WTC11 (cell line): ENCODE data around the gene EIF2S1.

ENCODE experiments used
- AFF4 ChIP-seq: sonication (generic); formaldehyde crosslinking; IDR thresholded peaks from 2 replicates; pipeline ENCODE4 v1.8.1; 2023; ENCODE audit warnings: mild to moderate bottlenecking, missing genetic modification reagents, borderline replicate concordance
- ATF3 ChIP-seq: sonication (generic); formaldehyde crosslinking; conservative IDR thresholded peaks from 2 replicates; pipeline ENCODE4 v1.8.1; 2022; ENCODE audit warnings: mild to moderate bottlenecking, missing genetic modification reagents
- CREM ChIP-seq: sonication (generic); formaldehyde crosslinking; IDR thresholded peaks from 2 replicates; pipeline ENCODE4 v1.8.1; 2022; ENCODE audit warnings: mild to moderate bottlenecking, missing genetic modification reagents, moderate library complexity
- CTCF ChIP-seq: fragments of 200-600 bp; IDR thresholded peaks from 2 replicates; pipeline ENCODE4 v1.8.0; 2022; ENCODE audit warnings: antibody characterized with exemption
- FOXJ3 ChIP-seq: sonication (generic); formaldehyde crosslinking; IDR thresholded peaks from 2 replicates; pipeline ENCODE4 v1.9.0; 2021; ENCODE audit warnings: missing genetic modification reagents, mild to moderate bottlenecking, borderline replicate concordance
- GRHL2 ChIP-seq: fragments of 250-450 bp; sonication (Bioruptor Pico); IDR thresholded peaks from 2 replicates; pipeline ENCODE4 v1.8.0; 2022; ENCODE audit warnings: mild to moderate bottlenecking, moderate library complexity; ENCODE audit not compliant: insufficient replicate concordance, severe bottlenecking
- PREB ChIP-seq: sonication (generic); formaldehyde crosslinking; IDR thresholded peaks from 2 replicates; pipeline ENCODE4 v1.8.1; 2022; ENCODE audit warnings: mild to moderate bottlenecking, missing genetic modification reagents, moderate library complexity, borderline replicate concordance
- SP1 ChIP-seq: sonication (generic); formaldehyde crosslinking; conservative IDR thresholded peaks from 2 replicates; pipeline ENCODE4 v1.8.1; 2022; ENCODE audit warnings: missing genetic modification reagents
- ZNF121 ChIP-seq: sonication (generic); formaldehyde crosslinking; IDR thresholded peaks from 2 replicates; pipeline ENCODE4 v1.8.0; 2023; ENCODE audit warnings: missing genetic modification reagents

- no peak for TF ChIP-seq GRHL2 (CRISPR knock-in tag)
- TF ChIP-seq ZNF121 (CRISPR knock-in tag), result no peak
- TF ChIP-seq CTCF, result no peak
- no peak for TF ChIP-seq CREM (CRISPR knock-in tag)
- TF ChIP-seq SP1 (CRISPR knock-in tag), result no peak
- no peak for TF ChIP-seq PREB
- TF ChIP-seq ATF3 (CRISPR knock-in tag), result no peak
- TF ChIP-seq AFF4 (CRISPR knock-in tag), result no peak
- TF ChIP-seq FOXJ3, result no peak
These were observed 16.4 kb upstream of the EIF2S1 start for GRCh38 chr14:67343601-67344230.
